Amniotic epithelial cell (primary cell): ENCODE data around the gene GATA3.
"Not testable (repeated sequence)": the region's sequence is repeated elsewhere in the genome, so short reads cannot be mapped to it uniquely, and the experiment has no call there.

Experiments used
- DNase-seq: peaks from one replicate; pipeline ENCODE4 v3.0.0-alpha.2; 2010; ENCODE audit warnings: low read depth

Gene GATA3

GRCh38 chr10:8054494-8055407 is at the start of gene GATA3:
GATA3 (plus strand) TSS chr10:8054688; CDS start chr10:8055656, 968 bp downstream.
- peak; percentile 83 for DNase-seq

- no peak for DNase-seq
Measured at GRCh38 chr10:8006274-8006999, 48.1 kb upstream of the GATA3 start.

- no peak for DNase-seq
Measured at GRCh38 chr10:8009031-8009430, 45.5 kb upstream of the GATA3 start.

GRCh38 chr10:8013006-8013405 is 41.5 kb upstream of the GATA3 start:
- no peak for DNase-seq

GRCh38 chr10:8013619-8014018 is 40.9 kb upstream of the GATA3 start:
- no peak for DNase-seq

- DNase-seq, result no peak
Measured at GRCh38 chr10:8014649-8015048, 39.8 kb upstream of the GATA3 start.

- no peak for DNase-seq
Measured at GRCh38 chr10:8017277-8017676, 37.2 kb upstream of the GATA3 start.

GRCh38 chr10:8023321-8023720 is 31.2 kb upstream of the GATA3 start:
- no peak for DNase-seq

GRCh38 chr10:8023851-8024250 is 30.6 kb upstream of the GATA3 start:
- DNase-seq, result no peak

GRCh38 chr10:8026349-8027259 is 27.9 kb upstream of the GATA3 start:
- no peak for DNase-seq

- DNase-seq, result not testable (repeated sequence)
Measured at GRCh38 chr10:8031211-8031610, 23.3 kb upstream of the GATA3 start.

- no peak for DNase-seq
Measured at GRCh38 chr10:8032558-8032957, 21.9 kb upstream of the GATA3 start.

GRCh38 chr10:8033812-8034465 is 20.5 kb upstream of the GATA3 start:
- no peak for DNase-seq

- no peak for DNase-seq
Measured at GRCh38 chr10:8034466-8035005, 20.0 kb upstream of the GATA3 start.

GRCh38 chr10:8035006-8035640 is 19.4 kb upstream of the GATA3 start:
- DNase-seq, result no peak

- DNase-seq, result no peak
Measured at GRCh38 chr10:8035641-8036470, 18.6 kb upstream of the GATA3 start.

GRCh38 chr10:8036506-8037198 is 17.8 kb upstream of the GATA3 start:
- no peak for DNase-seq

- no peak for DNase-seq
Measured at GRCh38 chr10:8037199-8037801, 17.2 kb upstream of the GATA3 start.
